HPDE6-E6E7 (cell line): ENCODE results near the gene COMMD1.
"Not testable (repeated sequence)": the region's sequence is repeated elsewhere in the genome, so short reads cannot be mapped to it uniquely, and the experiment has no call there.

Experiments
- DNase-seq: peaks from one replicate; pipeline ENCODE4 v3.0.0; 2011; ENCODE audit warnings: missing footprints; ENCODE audit errors: extremely low spot score

The COMMD1 gene

DNA sequence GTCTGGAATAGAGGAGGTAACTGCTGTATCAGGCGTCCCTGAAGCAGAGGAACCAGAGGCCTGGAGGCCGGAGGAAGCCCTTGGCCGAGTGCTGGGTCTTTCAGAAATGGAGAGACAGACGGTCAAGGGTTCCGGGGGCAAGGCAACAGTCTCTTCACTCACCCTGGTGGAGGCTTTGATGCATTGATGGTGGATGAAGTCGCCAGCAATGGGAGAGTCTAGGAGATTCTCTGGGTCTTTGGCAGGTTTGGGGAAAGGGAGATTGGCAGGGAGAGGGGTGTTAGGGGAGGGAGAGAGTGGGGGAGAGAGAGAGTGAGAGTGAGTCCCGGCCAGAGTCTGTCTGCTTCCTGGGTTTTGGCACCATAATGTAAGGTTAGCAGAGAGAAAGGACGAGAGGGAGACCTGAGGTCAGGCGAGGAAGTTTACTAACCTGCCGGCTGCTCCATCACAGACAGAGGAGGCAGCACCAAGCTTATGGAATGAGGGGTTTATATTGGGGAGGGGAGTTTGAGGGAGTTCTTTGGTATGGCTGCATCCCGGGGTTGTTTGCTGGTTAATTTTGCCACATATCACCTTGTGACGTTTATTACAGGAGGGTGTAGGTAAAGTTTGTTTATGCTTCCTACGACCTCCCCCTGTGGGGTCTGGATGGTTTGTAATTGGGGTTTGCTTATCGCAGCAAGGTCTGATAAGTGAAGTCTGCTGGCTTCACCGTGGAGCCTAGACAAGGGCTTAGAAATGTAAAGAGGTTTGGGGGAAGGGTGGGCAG lies 19.6 kb downstream of the COMMD1 start:
- no peak for DNase-seq

- no peak for DNase-seq
Measured at GRCh38 chr2:61926531-61927477, 21.3 kb downstream of the COMMD1 start.

- no peak for DNase-seq
Measured at GRCh38 chr2:61928826-61929461, 23.5 kb downstream of the COMMD1 start.

DNA sequence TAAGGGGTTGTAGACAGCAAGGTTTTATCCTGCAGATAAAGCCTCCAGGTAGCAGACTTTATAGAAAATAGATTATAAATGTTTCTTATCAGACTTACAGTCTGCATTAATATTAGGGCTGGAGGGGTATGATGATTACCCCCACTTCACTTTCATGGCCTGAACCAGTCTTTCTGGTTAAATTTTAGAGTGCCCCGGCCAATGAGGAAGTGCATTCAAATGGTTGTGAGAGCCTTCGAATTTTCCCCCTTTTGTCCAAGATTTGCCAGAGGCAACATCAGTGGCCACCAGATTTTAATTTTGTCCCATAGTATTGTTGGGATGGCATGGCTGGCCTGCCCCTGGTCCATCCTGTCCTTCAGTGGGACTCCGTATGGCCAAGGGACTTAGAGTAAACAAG lies 31.6 kb downstream of the COMMD1 start:
- no peak for DNase-seq

DNA sequence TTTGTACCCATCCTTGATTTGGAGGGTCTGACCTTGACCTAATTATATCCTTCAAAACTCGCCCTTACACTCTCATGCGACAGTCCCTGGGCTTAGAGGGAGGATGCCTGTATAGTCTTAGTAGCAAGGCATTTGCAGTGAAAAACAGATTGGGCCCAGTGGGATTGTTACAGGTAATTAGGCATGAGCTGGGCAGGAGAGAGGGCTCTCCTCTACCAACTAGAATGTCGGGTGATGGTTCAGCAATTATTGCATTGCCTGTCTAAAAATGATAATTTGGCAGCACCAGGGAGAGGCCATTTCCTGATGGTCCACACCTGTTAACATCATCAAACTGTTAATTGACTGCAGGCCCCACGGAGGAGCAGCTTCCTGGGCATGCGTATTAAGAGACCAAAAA lies 32.4 kb downstream of the COMMD1 start:
- DNase-seq: no peak

- DNase-seq: no peak
Measured at GRCh38 chr2:61938511-61938910, 33.0 kb downstream of the COMMD1 start.

- DNase-seq: no peak
Measured at GRCh38 chr2:61943251-61943650, 37.8 kb downstream of the COMMD1 start.

GRCh38 chr2:61946666-61947065 lies 41.2 kb downstream of the COMMD1 start:
- DNase-seq: no peak

DNA sequence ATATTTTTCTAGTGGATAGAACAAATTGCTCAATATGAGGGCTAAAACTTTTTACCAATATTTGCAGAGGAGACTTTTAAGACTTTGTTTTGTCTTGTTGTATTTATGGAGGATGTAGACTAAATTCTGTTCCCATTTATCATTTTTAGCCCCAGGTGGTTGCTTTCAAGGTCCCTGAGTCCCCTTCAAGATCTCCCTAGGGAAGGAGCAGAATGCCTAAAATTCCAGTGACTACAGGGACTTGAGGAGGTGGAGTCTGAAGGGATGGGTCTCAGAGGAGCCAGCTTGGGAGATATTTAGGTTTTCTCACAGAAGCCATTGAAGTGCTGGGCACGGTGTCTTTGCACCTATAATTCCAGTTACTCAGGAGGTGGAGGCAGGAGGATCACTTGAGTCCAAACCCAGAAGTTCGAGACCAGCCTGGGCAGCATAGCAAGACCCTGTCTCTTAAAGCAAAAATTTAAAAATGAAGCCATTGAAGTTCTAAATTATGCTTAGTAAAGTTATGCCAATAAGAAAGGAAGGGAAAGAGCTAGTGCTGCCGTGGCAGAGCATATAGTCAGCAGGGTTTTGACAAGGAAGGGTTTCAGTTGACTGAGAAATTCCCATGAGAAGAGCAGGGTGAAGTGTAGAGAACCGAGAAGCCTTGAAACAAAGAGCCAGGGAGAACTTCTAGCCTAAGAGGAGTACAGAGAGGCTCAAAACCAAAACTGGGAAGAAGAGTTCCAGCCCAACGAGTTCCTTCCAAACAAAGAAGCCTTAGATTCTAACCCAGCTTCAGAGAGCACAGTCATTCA lies 43.4 kb downstream of the COMMD1 start:
- DNase-seq: no peak

DNA sequence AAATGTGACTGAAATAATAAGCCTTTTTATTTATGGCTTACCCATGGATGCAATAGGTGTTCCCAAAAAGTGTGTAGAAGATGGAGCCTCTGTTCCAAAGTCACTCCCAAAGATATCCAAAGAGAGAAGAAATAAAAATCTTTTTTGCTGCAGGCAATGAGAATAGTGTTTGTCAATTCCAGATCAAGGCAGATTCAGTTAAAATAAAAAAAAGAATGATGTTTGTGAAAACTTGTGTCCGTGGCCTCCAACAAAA lies 43.9 kb downstream of the COMMD1 start:
- DNase-seq: no peak

- no peak for DNase-seq
Measured at GRCh38 chr2:61949714-61950560, 44.5 kb downstream of the COMMD1 start.

DNA sequence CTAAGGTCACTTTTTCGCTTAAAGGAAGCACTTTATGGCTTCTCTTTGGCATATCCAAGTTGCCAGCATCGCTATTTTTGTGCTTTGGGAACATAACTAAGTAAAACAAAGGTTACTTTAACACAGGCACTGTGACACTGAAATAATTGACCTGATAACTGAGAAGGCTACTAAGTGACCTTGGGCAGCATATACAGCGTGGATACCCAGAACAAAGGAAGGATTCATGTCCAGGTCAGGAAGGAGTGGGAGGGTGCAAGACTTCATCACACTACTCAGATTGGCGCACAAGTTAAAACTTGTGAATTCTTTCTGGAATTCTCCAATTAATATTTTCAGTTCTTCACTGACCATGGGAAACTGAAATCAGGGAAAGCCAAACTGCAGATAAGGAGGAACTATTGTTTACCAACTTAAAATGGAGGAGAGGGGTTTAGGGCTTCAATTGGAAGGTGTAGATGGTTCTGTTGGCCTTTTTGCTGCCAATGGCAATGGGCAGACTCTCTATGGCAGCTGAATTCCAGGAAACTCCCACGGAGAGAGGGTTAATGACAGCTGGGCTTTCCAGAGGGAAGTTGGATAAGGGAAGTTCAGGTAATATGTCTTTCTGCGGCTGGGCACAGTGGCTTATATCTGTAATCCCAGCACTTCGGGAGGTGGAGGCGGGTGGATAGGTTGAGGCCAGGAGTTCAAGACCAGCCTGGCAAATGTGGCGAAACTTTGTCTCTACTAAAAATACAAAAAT lies 45.3 kb downstream of the COMMD1 start:
- no peak for DNase-seq

GRCh38 chr2:61951881-61952280 lies 46.4 kb downstream of the COMMD1 start:
- DNase-seq: no peak

DNA sequence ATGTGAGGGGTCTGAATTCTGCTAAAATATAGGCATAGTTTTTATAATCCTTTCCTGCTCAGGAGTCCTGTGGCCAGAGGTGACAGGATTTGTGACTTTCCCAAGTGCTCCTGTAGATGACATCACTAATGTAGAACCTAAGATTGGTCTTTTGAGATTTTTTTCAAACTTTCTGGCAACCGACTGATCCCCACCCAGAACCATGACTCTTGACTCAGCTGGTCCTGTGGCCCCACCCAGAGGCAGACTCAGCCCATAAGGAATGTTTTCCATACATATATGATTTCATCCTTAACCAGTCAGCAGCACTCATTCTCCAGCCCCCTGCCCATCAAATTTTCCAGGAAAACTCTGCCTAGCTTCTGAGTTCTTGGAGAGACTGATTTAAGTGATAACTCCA lies 46.8 kb downstream of the COMMD1 start:
- no peak for DNase-seq

- not testable (repeated sequence) for DNase-seq
Measured at GRCh38 chr2:61954856-61955255, 49.4 kb downstream of the COMMD1 start.

GRCh38 chr2:61959381-61960293 lies 54.2 kb downstream of the COMMD1 start:
- DNase-seq: no peak

- no peak for DNase-seq
Measured at GRCh38 chr2:61961231-61961901, 55.9 kb downstream of the COMMD1 start.
